NB4 (cell line): ENCODE results near the gene ATXN2.
"Not testable (repeated sequence)": the region's sequence is repeated elsewhere in the genome, so short reads cannot be mapped to it uniquely, and the experiment has no call there.

ENCODE experiments used
- MAX ChIP-seq: IDR thresholded peaks from 2 replicates; pipeline ENCODE4 v1.6.1; 2011; ENCODE audit warnings: low read depth, low read length
- POLR2A ChIP-seq: IDR thresholded peaks from 2 replicates; pipeline ENCODE4 v1.6.1; 2011; ENCODE audit warnings: mild to moderate bottlenecking; ENCODE audit not compliant: insufficient read length; ENCODE audit errors: extremely low read depth
- TF ChIP-seq, protein P1 (sequence below): IDR thresholded peaks from one replicate; pipeline ENCODE4 v1.5.1; 2012; ENCODE audit warnings: low read depth, low read length

- TF ChIP-seq, protein P1, sequence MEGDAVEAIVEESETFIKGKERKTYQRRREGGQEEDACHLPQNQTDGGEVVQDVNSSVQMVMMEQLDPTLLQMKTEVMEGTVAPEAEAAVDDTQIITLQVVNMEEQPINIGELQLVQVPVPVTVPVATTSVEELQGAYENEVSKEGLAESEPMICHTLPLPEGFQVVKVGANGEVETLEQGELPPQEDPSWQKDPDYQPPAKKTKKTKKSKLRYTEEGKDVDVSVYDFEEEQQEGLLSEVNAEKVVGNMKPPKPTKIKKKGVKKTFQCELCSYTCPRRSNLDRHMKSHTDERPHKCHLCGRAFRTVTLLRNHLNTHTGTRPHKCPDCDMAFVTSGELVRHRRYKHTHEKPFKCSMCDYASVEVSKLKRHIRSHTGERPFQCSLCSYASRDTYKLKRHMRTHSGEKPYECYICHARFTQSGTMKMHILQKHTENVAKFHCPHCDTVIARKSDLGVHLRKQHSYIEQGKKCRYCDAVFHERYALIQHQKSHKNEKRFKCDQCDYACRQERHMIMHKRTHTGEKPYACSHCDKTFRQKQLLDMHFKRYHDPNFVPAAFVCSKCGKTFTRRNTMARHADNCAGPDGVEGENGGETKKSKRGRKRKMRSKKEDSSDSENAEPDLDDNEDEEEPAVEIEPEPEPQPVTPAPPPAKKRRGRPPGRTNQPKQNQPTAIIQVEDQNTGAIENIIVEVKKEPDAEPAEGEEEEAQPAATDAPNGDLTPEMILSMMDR: not testable (repeated sequence)
- not testable (repeated sequence) for TF ChIP-seq POLR2A, MAX
Measured at GRCh38 chr12:111600986-111601385, 1.9 kb upstream of the ATXN2 start.
